ENCODE measurements around the gene INTS6. TPM values are rescaled to one million over a fixed set of nuclear protein-coding genes. Genes with fewer than 3 reads are reported as not detected.

Gene INTS6
- total and polyA plus RNA-seq, 4 donors: 9.5 to 57.7 (median 21.1) TPM

DNA sequence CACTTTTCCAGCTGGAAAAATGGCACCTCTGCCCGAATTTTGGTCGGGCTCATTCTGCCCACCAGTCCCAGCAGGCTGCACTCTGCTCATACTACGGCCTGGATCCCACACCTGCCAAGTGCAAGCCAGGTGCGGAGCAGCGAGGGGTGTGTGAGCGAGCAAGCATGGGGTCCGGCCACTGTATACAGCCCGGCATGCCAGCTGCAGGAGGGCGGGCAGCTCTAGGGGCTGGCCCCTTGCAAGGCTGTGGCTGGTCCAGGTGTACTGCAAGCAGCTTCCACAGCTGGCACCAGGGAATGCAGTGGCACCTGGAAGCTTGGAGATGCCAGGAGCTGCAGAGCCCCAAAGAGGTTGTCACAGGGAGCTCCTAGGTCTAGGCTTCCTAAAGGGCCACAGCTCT, 2.7 kb upstream of the INTS6 start:
- Histone ChIP-seq H3K4me3 (no peak overlapping the region), H3K4me1 (ENCODE audit: control insufficient read depth in 5 of 5, insufficient read depth in 5 of 5, low read length in 5 of 5) (peaks cover 0 to 13% (median 3%) of the 10 kb centered on the region in 5 donors), H3K36me3 (ENCODE audit: control insufficient read depth in 4 of 4, insufficient read depth in 4 of 4, low read length in 4 of 4) (peaks cover 0 to 15% (median 12%) of the 10 kb centered on the region in 4 donors), H3K9me3 (ENCODE audit: control insufficient read depth in 4 of 4, insufficient read depth in 3 of 4, low read length in 3 of 4) (peaks cover 0 to 7% (median 3%) of the 10 kb centered on the region in 4 donors), H3K9ac (ENCODE audit: insufficient read depth in 1 of 2, low read length in 2 of 2) (no peak overlapping the region), H3K27me3 (ENCODE audit: control insufficient read depth in 3 of 3, insufficient read depth in 3 of 3, low read length in 2 of 3) (no peaks in the 10 kb centered on the region), H3K27ac (ENCODE audit: low read depth in 1 of 2, low read length in 1 of 2) (no peak overlapping the region)
- ATAC-seq (ENCODE audit: insufficient read depth, low FRiP score): no peak
- WGBS, 2 donors: 98 to 99% methylated on average over 9 of the region's 9 CpGs
- TF ChIP-seq, protein P1, sequence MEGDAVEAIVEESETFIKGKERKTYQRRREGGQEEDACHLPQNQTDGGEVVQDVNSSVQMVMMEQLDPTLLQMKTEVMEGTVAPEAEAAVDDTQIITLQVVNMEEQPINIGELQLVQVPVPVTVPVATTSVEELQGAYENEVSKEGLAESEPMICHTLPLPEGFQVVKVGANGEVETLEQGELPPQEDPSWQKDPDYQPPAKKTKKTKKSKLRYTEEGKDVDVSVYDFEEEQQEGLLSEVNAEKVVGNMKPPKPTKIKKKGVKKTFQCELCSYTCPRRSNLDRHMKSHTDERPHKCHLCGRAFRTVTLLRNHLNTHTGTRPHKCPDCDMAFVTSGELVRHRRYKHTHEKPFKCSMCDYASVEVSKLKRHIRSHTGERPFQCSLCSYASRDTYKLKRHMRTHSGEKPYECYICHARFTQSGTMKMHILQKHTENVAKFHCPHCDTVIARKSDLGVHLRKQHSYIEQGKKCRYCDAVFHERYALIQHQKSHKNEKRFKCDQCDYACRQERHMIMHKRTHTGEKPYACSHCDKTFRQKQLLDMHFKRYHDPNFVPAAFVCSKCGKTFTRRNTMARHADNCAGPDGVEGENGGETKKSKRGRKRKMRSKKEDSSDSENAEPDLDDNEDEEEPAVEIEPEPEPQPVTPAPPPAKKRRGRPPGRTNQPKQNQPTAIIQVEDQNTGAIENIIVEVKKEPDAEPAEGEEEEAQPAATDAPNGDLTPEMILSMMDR (IDR thresholded peaks at IDR 0.05; ENCODE audit: control extremely low read depth, extremely low read depth): no peak
- no peak for DNase-seq

DNA sequence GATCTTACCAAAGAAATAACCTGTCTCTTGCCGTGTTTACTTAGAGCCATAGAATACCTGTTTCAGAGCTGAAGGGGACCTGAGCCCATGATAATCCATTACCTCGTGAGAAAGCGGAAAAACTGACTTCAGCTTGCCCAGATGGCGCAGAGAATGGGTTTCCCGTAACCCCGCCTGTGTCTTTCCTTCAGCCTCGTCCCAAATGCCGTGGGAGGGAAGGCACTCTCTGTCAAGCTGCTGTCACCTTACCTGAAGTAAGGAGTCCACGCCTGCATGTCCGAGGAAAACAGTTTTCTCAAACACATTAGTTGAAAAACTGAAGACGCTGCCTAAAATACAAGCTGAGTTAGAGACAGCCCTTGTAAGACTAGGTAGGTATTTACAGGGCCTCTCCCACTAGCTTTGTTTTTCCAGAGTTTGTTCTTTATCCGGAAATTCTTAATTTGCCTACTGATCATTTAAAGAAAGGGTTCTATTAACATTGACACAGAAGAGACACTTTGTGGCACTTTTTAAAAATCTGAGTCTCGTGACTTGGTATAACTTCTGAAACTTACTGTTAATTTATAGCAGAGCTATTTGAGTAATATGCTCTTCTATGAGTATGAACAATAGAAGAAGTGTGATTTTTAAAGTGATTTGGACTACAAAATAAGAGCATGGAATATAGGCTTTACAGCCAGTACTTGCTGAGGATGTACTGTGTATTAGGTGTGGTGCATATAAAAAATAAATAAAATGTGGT, 1.3 kb upstream of the INTS6 start:
- WGBS, 2 donors: 7% methylated on average over 13 of the region's 13 CpGs
- ATAC-seq (ENCODE audit: insufficient read depth, low FRiP score): no peak
- DNase-seq: peak in 2 of 3 donors; percentile 32 to 53
- Histone ChIP-seq H3K27ac (ENCODE audit: low read depth in 1 of 2, low read length in 1 of 2) (peak overlapping the region; percentile 95 to 96), H3K9me3 (ENCODE audit: control insufficient read depth in 4 of 4, insufficient read depth in 3 of 4, low read length in 3 of 4) (peaks cover 0 to 7% (median 3%) of the 10 kb centered on the region in 4 donors), H3K4me3 (peak overlapping the region; percentile 62), H3K27me3 (ENCODE audit: control insufficient read depth in 3 of 3, insufficient read depth in 3 of 3, low read length in 2 of 3) (no peaks in the 10 kb centered on the region), H3K4me1 (ENCODE audit: control insufficient read depth in 5 of 5, insufficient read depth in 5 of 5, low read length in 5 of 5) (peaks cover 0 to 13% (median 3%) of the 10 kb centered on the region in 5 donors), H3K9ac (ENCODE audit: insufficient read depth in 1 of 2, low read length in 2 of 2) (peak overlapping the region; percentile 83 to 99), H3K36me3 (ENCODE audit: control insufficient read depth in 4 of 4, insufficient read depth in 4 of 4, low read length in 4 of 4) (peaks cover 0 to 27% (median 17%) of the 10 kb centered on the region in 4 donors)
- TF ChIP-seq, protein P1 (IDR thresholded peaks at IDR 0.05; ENCODE audit: control extremely low read depth, extremely low read depth): no peak

DNA sequence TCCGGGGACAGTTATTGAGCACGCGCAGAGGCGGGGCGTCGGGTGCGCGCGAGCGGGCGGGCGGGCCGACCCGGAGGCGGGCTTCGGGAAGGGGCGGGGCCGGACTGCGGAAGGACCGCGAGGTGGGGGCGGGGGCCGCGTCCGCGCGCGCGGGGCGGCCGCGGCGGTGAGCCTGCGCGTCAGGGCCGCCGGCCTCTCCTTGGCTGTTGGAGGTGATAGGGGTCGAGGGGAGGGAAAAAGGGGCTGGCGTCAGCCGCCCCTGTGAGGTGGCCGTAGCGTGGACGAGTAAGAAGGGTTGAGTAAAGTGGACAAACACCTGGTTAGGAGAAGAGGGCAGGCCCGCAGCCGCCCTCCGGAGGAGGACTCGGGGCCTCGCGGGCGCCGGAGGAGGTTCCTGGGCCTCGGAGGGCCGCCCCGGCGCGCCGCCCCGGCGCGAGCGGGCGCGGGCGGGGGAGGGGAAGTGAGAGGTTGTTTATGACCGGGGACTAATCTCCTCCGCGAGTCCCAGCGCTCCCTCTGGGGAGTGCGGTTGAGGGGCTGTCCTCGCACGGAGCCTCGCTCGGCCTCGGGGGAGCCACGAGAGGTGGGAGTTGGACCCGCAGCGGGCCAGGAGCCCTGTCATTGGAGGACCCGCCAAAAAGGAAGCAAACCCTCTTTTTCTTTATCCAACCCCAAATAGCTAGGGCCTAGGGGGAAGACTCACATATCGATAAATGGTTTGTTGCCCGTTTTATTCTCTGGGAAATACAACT, 547 bp upstream of the INTS6 start:
- peak overlapping the region; percentile 95 to 96 for H3K27ac ChIP-seq (ENCODE audit: low read depth in 1 of 2, low read length in 1 of 2)
- peak; percentile 86 for ATAC-seq (ENCODE audit: insufficient read depth, low FRiP score)
- H3K9ac ChIP-seq (ENCODE audit: insufficient read depth in 1 of 2, low read length in 2 of 2): peak overlapping the region; percentile 83 to 99
- TF ChIP-seq, protein P1 (IDR thresholded peaks at IDR 0.05; ENCODE audit: control extremely low read depth, extremely low read depth): no peak
- peaks cover 0 to 29% (median 17%) of the 10 kb centered on the region in 4 donors for H3K36me3 ChIP-seq (ENCODE audit: control insufficient read depth in 4 of 4, insufficient read depth in 4 of 4, low read length in 4 of 4)
- peaks cover 0 to 7% (median 3%) of the 10 kb centered on the region in 4 donors for H3K9me3 ChIP-seq (ENCODE audit: control insufficient read depth in 4 of 4, insufficient read depth in 3 of 4, low read length in 3 of 4)
- WGBS, 2 donors: 0% methylated on average over 72 to 80 of the region's 80 CpGs
- H3K4me3 ChIP-seq: peak overlapping the region; percentile 62
- no peaks in the 10 kb centered on the region for H3K27me3 ChIP-seq (ENCODE audit: control insufficient read depth in 3 of 3, insufficient read depth in 3 of 3, low read length in 2 of 3)
- peak in 2 of 3 donors; percentile 88 to 89 for DNase-seq
- H3K4me1 ChIP-seq (ENCODE audit: control insufficient read depth in 5 of 5, insufficient read depth in 5 of 5, low read length in 5 of 5): peaks cover 0 to 13% (median 3%) of the 10 kb centered on the region in 5 donors

Data from lung (tissue), 12 donors.